NCI-H1417 treated with DMSO at 0.1 percent for 48 hours (cell line): ENCODE data around the gene NGFR.
"Not testable (repeated sequence)": the region's sequence is repeated elsewhere in the genome, so short reads cannot be mapped to it uniquely, and the experiment has no call there.

ENCODE experiments used
- DNase-seq: peaks from one replicate; lab custom pipeline; 2025; lab: John Stamatoyannopoulos, UW

NGFR gene

DNA sequence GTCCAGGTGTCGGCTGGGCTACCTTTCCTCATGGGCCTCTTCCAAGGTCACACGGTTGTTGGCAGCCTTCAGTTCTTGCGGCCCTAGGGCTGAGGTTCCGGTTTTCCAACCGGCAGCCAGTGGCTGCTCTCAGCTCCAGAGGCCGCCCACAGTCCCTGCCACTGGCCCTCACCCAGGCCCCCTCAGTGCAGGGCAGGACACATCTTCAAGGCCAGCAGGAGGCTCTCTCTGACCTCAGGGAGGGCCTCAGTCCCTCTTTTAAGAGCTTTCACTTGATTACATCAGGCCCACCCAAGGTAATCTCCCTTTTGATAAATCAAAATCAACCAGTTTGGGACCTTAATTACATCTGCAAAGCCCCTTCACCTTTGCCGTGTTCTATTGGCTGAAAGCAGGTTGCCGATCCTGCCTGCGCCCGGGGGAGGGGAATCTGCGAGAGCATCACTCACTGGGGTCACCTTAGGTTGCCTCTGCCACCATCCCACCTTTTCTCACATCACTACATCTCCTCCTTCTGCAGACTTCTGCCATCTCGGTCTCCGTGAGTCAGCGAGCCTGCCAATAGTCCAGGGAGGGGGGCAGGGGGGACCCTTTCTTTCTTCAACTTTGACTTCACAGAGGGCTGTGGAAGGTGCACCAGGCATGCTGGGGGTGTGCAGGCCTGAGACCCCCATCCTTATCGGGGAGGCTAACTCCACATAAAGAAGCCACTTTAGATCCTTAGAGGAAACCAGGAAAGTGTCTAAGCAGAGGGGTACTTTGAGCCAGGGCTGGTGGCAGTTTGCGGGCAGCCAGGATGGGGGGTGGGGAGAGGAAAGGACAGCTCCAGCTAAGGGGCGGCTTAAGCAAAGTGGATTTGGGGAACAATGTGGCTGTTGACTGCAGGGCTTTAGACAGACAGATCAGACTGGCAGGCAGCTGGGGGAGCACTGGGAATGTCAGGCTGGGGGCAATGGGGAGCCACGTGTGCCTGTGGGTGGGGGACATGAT, 51.7 kb downstream of the NGFR start:
- no peak for DNase-seq

DNA sequence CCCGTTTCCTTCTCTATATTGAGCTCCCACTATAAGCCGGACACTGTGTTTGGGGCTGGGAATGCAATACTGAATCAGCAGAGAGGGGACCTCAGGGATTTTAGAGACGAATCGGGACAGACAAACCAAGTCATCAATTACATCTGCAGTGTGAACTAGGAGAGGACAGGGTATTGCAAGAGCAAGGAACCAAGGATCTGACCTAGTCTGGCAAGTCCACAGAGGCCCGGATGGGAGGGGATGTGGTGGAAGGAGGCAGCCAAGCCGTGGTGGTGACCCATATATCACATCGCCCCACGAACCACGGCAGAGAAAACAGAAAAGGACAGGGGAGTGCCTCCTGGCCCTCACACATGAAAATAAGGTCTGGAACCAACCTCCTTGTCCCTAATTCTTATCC, 52.5 kb downstream of the NGFR start:
- no peak for DNase-seq

DNA sequence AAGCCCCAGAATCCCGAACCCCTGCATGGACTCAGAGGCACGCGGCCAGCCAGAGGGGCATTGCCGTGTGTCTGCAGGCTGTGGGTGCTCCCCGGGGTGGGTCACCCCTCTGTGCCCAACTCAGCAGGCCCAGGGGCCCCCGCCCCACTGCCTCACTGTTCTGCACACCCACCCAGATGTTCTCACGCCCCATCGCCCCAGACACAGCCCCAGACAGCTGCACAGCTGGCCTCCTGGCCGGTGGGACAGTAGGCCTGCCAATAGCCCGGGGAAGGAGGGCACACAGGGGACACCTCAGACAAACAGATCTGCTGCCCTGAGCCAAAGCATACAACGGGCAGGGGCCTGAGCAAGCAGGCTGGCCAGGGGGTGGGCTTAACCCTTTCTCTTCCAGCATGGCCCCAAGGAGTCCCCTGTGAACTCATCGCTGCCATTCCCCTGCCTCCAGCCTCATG, 53.0 kb downstream of the NGFR start:
- DNase-seq: no peak

DNA sequence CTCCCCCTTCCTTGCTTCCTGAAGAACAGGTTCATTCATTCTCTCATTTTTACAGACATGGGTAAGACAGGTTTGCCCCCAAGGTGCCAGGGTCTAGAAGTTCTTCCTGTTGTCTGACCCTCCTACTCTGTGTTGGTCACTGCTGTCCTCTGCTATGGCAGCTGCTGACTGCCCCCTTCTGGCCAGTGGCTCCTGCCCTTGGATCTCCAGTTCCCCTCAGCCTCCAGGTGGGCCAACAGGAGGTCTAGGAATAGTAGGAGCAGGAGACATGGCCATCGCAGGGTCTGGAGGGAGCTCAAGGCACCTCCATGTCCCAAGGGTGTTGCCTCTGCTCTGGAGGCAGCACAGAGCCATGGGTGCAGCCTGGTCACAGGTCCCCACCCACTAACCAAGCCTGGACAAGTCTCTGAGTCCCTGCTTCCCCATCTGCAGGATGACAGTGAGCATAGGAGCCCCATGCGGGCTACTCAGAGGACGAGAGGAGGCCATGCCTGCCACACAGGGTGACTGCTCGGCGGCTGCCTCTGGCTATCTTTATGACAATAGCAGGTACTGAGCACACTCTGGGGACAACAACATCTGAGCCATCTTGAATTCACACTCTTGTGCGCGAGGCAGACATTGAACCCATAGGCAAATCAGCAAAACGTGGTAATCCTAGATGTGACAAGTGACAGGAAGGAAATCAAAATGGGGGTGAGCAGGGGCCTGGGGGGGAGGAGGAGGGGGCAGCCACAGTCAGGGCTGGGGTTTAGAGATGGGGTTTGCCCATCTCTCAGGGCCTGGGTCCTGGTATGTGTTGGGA, 53.6 kb downstream of the NGFR start:
- DNase-seq: no peak

DNA sequence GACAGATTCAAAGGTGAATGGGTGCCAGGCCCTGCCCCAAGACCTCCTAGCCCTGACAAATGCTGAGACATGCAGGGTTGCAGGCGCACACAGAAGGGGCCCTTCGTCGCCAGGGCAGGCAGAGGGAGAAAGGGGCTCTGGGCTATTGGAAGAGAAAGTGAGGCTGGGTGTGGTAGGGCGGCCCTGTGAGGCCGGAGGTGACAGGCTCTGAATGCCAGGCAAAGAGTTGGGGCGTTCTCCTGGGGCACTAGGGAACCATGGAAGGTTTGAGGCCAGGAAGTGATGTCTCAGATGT, 54.2 kb downstream of the NGFR start:
- DNase-seq: no peak

DNA sequence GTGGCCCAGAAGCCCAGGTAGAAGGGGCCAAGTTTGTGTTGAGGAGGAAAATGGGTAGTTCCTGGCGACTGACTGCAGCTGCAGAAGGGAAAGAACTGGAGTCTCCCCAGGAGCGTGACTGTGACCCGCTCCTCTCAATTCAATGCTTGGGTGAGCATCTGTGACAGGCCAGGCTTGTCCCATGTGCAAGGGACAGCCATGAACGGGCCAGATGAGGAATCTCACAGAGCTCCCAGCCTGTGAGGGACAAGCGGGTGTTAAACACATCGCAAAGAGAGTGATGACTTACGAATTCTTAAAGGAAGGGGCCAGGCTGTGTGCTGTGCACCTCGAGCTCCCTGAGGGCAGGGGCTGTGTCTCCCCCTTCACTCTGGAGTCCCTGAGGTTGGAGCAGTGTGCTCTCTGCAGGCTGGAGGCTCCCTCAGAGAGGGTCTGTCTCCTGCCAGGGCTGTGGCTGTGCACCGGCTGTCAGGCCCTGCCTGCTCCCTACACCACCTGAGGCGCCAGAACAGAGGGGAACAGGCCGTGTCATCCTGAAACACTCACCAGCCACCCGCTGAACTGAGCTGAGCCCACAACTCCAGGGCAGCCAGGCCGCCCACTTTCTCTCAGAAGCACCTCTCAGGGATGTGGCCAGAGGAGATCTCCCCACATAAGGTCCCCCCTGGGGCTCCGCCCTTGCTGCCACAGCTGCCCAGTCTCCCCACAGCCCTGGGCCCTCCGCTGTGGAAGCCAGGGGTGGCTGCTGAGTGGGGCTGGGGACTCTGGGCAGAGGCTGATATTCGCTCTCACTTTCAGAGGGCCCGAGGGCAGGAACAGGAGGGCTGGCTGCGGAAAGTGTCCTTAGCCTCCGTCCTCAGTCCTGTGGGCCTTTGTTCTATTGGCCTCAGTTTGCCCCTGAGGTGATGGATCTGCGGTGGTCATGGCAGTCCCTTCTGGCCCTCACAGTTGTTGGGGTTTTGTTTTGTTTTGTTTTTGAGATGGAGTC, 54.9 kb downstream of the NGFR start:
- no peak for DNase-seq

DNA sequence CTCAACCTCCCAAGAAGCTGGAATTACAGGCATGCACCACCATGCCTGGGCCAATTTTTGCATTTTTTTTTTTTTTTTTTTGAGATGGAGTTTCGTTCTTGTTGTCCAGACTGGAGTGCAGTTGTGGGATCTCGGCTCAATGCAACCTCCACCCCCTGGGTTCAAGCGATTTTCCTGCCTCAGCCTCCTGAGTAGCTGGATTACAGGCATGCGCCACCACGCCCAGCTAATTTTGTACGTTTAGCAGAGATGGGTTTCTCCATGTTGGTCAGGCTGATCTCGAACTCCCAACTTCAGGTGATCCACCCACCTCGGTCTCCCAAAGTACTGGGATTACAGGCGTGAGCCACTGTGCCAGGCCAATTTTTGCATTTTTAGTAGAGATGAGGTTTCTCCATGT, 55.7 kb downstream of the NGFR start:
- not testable (repeated sequence) for DNase-seq

DNA sequence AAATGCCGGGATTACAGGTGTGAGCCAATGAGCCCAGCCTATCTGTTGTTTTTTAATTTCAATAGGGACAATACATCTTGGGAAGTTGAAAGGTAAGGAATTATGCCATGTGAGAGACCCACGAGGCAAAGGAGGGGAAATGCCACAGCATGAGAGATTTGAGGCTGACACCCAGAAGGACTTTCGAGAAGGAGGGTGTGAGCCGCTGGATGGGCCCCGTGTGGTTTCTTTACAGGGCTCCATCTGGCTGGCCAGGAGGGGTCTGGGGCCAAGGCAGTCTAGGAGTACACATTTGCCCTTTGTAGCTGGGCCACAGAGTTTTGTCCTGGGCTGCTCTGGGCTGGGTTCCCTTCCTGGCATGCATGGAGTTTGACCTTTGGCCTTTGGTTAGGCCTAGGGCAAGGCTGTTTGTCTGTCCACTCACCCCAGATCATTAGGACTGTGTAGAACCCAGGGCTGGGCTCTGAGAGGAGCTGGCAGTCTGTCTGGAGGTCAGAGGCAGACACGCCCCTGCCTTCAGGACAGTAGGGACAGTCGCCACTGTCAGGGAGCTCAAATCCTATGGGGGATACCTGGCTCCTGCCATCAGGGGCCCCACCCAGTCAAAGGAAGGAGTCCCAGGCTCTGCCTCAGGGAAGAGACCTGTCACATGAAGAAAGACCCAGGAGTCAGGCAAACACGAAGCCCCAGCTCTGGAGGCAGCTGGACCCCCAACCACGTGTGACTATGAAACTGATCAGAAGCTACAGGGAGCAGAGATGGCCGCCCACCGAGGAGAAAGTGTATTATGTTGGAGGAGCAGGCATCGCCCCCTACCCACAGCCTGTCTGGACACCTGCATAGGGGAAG, 56.4 kb downstream of the NGFR start:
- no peak for DNase-seq

DNA sequence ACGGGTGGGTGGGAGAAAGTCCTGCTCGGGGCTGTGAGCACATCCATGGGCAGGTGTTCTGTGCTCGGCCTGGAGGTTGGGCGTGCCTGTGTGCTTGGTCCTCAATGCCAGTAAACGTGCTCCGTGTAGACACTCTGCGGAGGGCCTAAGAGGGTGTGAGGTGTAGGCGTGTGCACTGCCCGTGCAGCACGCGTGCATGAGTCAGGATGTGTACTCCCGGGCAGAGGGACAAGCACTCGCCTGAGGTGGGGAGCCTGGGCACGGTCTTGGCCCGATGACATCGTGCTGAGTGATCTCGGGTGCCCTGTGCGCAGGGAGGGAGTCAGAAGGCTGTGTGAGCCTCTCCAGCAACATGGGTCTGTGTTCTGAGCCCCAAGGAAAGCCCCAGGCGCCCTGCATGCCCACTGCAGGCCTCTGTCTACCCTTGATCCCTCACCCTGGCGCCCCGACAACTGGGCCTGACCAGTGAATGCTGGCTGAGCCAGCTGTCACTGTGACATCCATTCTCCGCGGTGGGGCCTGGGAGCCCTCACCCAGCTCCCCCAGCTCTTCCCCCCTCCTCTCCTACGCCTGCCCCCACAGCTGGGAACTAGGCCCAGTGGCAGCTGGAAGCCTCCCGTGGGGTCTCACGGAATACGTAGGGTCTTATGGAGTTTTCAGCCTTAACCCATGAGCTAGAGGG, 57.1 kb downstream of the NGFR start:
- DNase-seq: no peak

DNA sequence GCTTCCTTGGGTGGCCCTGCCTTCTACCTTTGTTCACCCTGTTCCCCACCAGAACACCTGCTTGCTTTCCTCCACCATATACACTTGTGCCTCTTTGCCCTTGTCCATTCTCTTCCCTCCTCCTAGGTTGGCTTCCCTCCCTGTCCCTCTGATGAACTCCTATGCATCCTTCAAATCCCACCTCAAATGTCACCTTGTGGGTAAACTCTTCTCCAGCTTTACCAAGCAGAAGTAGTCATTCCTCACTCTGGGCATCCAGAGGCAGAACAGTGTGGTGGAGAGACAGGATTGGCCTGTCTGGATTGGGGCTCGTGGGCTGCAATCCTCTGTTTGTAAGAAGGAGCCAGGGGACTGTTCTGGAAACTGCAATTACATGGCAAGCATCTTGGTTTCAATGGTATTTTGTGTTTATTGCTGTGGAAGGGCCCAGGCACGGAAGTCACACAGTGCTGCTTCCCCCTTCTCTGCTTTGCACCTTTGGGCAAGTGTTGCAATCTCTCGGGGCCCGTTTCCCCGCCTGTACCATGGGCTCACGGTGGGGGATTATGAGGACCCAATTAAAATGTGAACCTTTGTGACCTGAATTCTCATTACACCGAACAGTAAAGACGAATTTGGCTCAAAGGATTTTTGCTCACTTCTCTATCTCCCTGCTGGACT, 58.7 kb downstream of the NGFR start:
- no peak for DNase-seq

DNA sequence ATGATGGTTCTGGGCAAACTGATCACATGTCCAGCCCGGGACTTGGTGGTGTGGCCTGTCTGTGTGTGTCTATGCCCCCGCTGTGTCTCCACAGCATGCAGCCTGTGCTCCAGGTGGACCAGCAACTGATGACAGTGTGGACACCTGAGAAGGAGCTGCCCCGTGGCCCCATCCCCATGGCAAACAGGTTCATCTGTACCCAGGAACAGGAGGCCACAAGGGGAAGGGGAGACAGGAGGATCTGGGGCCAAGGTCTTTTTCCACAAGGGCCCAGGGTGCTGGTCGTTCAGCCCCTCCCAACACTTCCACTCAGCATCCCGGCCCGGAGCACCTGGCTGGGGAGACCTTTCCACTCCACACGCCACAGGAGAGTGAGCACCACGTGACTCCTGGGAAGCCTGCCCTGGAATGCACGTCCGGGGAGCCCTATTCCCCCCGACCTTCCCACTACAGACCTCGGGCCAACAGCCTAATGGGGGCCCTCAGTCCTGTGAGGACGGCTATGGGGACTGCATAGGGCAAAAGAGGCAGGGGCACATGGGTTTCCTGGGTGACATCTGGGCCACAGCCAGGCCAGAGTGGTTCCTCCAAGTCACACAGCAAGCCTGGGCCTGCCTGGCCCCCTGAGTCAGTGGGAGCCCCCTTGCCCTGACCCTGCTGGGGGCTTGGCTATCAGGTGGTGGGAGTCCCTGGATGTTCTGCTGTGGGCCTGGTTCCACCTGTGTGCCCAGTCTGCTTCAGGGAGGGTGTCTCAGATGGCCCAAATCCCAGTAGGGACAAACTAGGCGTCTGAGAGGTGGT, 59.8 kb downstream of the NGFR start:
- DNase-seq: no peak

DNA sequence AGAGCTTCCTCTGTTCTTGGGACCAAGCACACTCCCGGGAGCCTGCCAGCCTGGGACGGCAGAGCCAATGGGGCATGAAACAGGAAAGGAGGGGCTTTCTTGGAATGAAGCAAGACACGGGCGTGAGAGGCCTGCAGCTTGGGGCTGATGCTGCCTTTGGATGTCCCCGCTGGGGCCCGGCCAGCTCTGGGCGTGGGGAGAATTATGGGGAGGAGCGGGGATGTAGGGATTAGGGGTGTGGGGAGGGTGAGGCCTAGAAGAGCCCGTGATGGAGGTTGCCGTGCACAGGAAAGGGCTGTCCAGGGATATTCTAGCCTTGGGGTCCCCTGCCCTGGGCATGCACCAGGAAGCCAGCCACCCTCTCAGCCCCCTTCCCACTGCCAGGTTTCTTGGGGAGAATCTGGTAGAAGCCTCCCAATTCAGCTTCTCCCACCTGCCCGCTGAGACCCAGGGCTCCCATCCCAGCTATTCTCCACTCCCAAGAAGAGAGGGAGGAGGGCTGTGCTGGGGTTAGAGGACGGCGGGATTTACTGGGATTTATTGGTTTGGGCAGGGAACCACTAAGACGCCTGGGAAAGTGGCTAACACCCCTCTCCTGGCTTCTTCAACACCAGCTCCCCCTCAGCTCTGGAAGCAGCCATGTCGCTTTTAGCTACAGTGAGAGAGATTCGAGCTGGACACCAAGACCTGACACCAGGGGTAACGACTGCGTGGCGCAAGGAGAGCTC, 60.6 kb downstream of the NGFR start:
- no peak for DNase-seq

DNA sequence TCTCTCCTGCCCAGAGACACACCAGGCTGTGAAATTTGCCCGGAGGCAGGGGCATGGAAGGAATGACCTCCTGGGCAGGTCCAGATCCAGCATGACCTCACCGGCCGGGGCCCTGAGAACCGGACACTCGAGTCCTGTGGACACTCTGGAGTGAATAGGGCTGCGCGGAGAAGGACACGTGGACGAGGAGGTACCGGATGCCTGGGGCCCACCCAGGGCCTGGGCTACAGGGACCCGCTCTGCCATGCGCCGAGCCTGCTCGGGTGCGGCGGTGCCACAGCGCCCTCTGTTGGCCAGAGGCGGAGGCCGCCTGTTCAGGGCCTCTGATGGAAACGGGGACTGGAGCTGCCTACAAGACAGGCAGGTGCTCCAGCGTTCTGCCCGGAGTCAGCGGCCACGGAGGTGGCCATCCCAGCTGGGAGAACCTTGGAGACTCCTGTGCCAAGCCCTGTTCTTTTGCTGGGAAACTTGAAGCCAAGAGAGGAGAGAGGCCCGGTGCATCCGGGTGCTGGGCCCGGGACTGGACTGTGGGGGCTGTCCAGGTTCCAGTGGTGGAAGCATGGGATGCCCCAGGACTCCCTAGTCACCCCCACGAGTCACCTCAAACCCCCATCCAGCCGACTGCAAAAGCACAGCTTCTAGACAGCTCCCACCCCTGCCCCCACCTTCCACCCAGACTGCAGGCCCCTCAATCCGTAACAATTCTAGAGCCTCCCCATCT, 61.3 kb downstream of the NGFR start:
- peak; percentile 43 for DNase-seq

DNA sequence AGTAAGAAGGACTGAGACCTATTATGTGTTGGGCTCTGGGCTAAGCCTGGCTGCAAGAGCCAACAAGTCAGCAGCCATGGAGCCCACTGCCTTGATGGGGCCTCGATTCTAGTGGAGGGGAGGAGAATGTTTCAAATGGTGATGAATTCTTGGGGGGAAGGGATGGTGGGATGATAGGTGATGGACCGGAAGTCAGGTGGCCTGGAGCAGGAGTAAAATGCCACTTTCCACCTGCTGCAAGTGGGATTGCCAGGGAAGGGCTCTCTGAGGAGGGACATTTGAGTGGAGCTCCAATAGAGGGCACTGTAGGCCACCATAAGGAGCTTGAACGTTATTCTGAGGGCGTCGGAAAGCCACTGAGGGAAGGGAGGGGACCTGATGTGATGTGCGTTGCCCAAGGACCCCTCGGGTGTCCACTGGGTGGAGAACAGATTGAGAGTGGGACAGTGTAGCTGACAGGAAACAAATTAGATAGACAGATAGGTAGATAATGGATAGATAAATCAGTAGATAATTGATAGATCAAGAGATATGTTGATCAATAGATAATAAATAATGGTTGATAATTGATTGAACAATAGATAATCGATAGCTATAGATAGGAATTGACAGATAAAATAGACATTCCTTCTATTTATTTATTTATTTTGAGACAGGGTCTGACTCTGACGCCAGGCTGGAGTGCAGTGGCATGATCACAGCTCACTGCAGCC, 62.4 kb downstream of the NGFR start:
- DNase-seq: no peak
